OCI-LY3 (cell line): ENCODE measurements around the gene SSC5D.

ENCODE experiments used
- CTCF ChIP-seq: fragments of 200-600, 300-600 bp; sonication (generic); IDR thresholded peaks from 2 replicates; pipeline ENCODE4 v1.5.1; 2014; ENCODE audit warnings: antibody characterized with exemption, low read length, low read depth
- EZH2phosphoT487 ChIP-seq: fragments of 200-600 bp; shearing (Covaris generic); IDR thresholded peaks from 2 replicates; pipeline ENCODE4 v1.6.1; 2018; ENCODE audit warnings: antibody characterized with exemption, mixed run types, low read depth

GRCh38 chr19:55482967-55483705 is 5.1 kb upstream of the SSC5D start:
- TF ChIP-seq CTCF (no peak), EZH2phosphoT487 (no peak)
